Breast epithelium (tissue), 3 donors: ENCODE data around the gene LPO.

Source experiments
- CTCF ChIP-seq, 3 donors: fragments of 450-650 bp; IDR thresholded peaks; one replicate each; pipeline ENCODE4 v1.5.1; 2016 to 2017; ENCODE audit warnings: antibody characterized with exemption in 3 of 3, mild to moderate bottlenecking in 3 of 3, moderate library complexity in 3 of 3
- POLR2A ChIP-seq: fragments of 450-650 bp; IDR thresholded peaks from one replicate; pipeline ENCODE4 v1.6.1; 2016; ENCODE audit warnings: antibody characterized with exemption, mild to moderate bottlenecking, moderate library complexity

GRCh38 chr17:58238147-58238634, at the start of gene LPO:
- TF ChIP-seq CTCF (IDR thresholded peaks at IDR 0.05): no peak
- no peak for TF ChIP-seq POLR2A
